Body of pancreas (tissue), 4 donors: ENCODE measurements around the gene ASPM. TPM values are rescaled to one million over a fixed set of nuclear protein-coding genes. Genes with fewer than 3 reads are reported as not detected.

Source experiments
- ATAC-seq: fragments of 150-250 bp; one replicate; pipeline ENCODE4 v1.9.1; 2016
- DNase-seq, 4 donors: peaks; one replicate each; pipeline ENCODE4 v3.0.0-alpha.2; 2019
- H3K27ac ChIP-seq, 4 donors: fragments of 200-600 bp; sonication (generic); 1 replicate in 3 of 4; 2 replicates in 1 of 4; pipeline versions ENCODE4 v1.5.1 to v1.6.1; 2016 to 2019; ENCODE audit warnings: mild to moderate bottlenecking in 1 of 4, mixed read lengths in 1 of 4, moderate library complexity in 1 of 4
- H3K27me3 ChIP-seq, 2 donors: fragments of 200-600 bp; sonication (generic); one replicate each; pipeline ENCODE4 v1.6.0; 2016; ENCODE audit warnings: mild to moderate bottlenecking in 1 of 2
- H3K36me3 ChIP-seq, 2 donors: fragments of 200-600 bp; sonication (generic); replicated peaks in 1 of 2; 2 replicates each; pipeline ENCODE4 v1.5.1; 2016; ENCODE audit warnings: low read depth in 2 of 2; ENCODE audit not compliant: insufficient read depth in 1 of 2
- H3K4me1 ChIP-seq: fragments of 200-600 bp; sonication (generic); one replicate; pipeline ENCODE4 v1.6.0; 2016
- H3K4me3 ChIP-seq, 2 donors: fragments of 200-600 bp; sonication (generic); 1 replicate in 1 of 2; 2 replicates in 1 of 2; pipeline ENCODE4 v1.5.1; 2016 to 2019
- H3K9me3 ChIP-seq, 3 donors: fragments of 200-600 bp; sonication (generic); 1 replicate in 2 of 3; 2 replicates in 1 of 3; pipeline ENCODE4 v1.5.1; 2016
- CTCF ChIP-seq, 7 experiments: fragments of 450-650 bp in 4 of 7; fragments of 200-600 bp in 3 of 7; sonication (generic) in 3 of 7; IDR thresholded peaks; one replicate each; pipeline ENCODE4 v1.5.1; 2016 to 2019; ENCODE audit warnings: antibody characterized with exemption in 7 of 7
- POLR2A ChIP-seq, 3 donors: fragments of 450-650 bp; IDR thresholded peaks; one replicate each; pipeline ENCODE4 v1.6.1; 2016; ENCODE audit warnings: antibody characterized with exemption in 3 of 3, mild to moderate bottlenecking in 2 of 3
- whole genome bisulfite sequencing, 2 donors: methylation state at CpG; one replicate each; pipeline ENCODE4 v1.1.5; 2017; 5-methylcytosine and 5-hydroxymethylcytosine counted together
- intact Hi-C: fragments of 100-400 bp; cut with DNase I; formaldehyde crosslinking; loops from one replicate; pipeline ENCODE4 v1.15.1; 2023
- total RNA-seq, 2 donors: library from RNA; depleted of rRNA; stranded (reverse); fragments of >200 nt; gene quantifications; one replicate each; pipeline ENCODE4 v1.1.0, GENCODE V29; 2016

The ASPM gene
- total RNA-seq, 2 donors from 2014 or later, result under 0.01 to 0.66 TPM

GRCh38 chr1:197141575-197141974 lies 4.9 kb downstream of the ASPM start:
- 90 to 93% methylated on average over 1 of the region's 1 CpG for WGBS, 2 donors
- H3K36me3 ChIP-seq, result no peaks in the 10 kb centered on the region

GRCh38 chr1:197140121-197140520 lies 6.3 kb downstream of the ASPM start:
- 77 to 81% methylated on average over 2 of the region's 2 CpGs for WGBS, 2 donors
- H3K36me3 ChIP-seq, result no peaks in the 10 kb centered on the region
- no peaks in the 10 kb centered on the region for H3K9me3 ChIP-seq
- intact Hi-C loops, result no loop called here
- no peaks in the 10 kb centered on the region for H3K27me3 ChIP-seq
- H3K27ac ChIP-seq, result no peak overlapping the region
- no peaks in the 10 kb centered on the region for H3K4me1 ChIP-seq
- no peak for ATAC-seq
- DNase-seq, result no peak
- no peak overlapping the region for H3K4me3 ChIP-seq
- TF ChIP-seq POLR2A (IDR thresholded peaks at IDR 0.05) (no peak), CTCF (IDR thresholded peaks at IDR 0.05) (no peak)

More at GRCh38 chr1:197141575-197141974, 4.9 kb downstream of the ASPM start:
- DNase-seq, result no peak
- Histone ChIP-seq H3K4me3 (no peak overlapping the region), H3K27ac (no peak overlapping the region), H3K4me1 (peaks cover 3% of the 10 kb centered on the region), H3K9me3 (no peaks in the 10 kb centered on the region), H3K27me3 (no peaks in the 10 kb centered on the region)
- no peak for TF ChIP-seq CTCF (IDR thresholded peaks at IDR 0.05)
- intact Hi-C loops, result no loop called here
- no peak for ATAC-seq

- no peaks in the 10 kb centered on the region for H3K4me1 ChIP-seq
- H3K36me3 ChIP-seq, result no peaks in the 10 kb centered on the region
- WGBS, 2 donors, result 93 to 98% methylated on average over 15 of the region's 15 CpGs
- H3K9me3 ChIP-seq, result no peaks in the 10 kb centered on the region
- H3K27me3 ChIP-seq, result no peaks in the 10 kb centered on the region
- H3K27ac ChIP-seq, result no peak overlapping the region
- H3K4me3 ChIP-seq, result no peak overlapping the region
- TF ChIP-seq POLR2A (IDR thresholded peaks at IDR 0.05) (no peak), CTCF (IDR thresholded peaks at IDR 0.05) (no peak)
- intact Hi-C loops, result no loop called here
- no peak for DNase-seq
- ATAC-seq, result no peak
Observed at GRCh38 chr1:197139169-197139568, 7.3 kb downstream of the ASPM start.

- Histone ChIP-seq H3K27ac (no peak overlapping the region), H3K36me3 (no peaks in the 10 kb centered on the region), H3K27me3 (no peaks in the 10 kb centered on the region), H3K9me3 (no peaks in the 10 kb centered on the region), H3K4me1 (no peaks in the 10 kb centered on the region), H3K4me3 (no peak overlapping the region)
- WGBS, 2 donors, result 78 to 86% methylated on average over 7 of the region's 7 CpGs
- ATAC-seq, result no peak
- no peak for TF ChIP-seq POLR2A (IDR thresholded peaks at IDR 0.05)
- TF ChIP-seq CTCF (IDR thresholded peaks at IDR 0.05), result no peak
- intact Hi-C loops, result no loop called here
- no peak for DNase-seq
Observed at GRCh38 chr1:197137322-197137721, 9.1 kb downstream of the ASPM start.

GRCh38 chr1:197130677-197131304 lies 15.7 kb downstream of the ASPM start:
- DNase-seq (no peak), ATAC-seq (peak; percentile 42)
- WGBS, 2 donors, result 76 to 88% methylated on average over 2 of the region's 2 CpGs
- Histone ChIP-seq H3K4me1 (no peaks in the 10 kb centered on the region), H3K27ac (no peak overlapping the region), H3K27me3 (no peaks in the 10 kb centered on the region), H3K36me3 (no peaks in the 10 kb centered on the region), H3K4me3 (no peak overlapping the region), H3K9me3 (no peaks in the 10 kb centered on the region)
- TF ChIP-seq POLR2A (IDR thresholded peaks at IDR 0.05) (no peak), CTCF (IDR thresholded peaks at IDR 0.05) (peak in 1 of 7 experiments; percentile 15)
- intact Hi-C loops, result no loop called here
